GM21360 (cell line): Measurements from ENCODE around the gene MAP3K13.
A peak's percentile ranks its signal among the peaks of the same experiment; 100 is the strongest.
"Not testable (repeated sequence)": the region's sequence is repeated elsewhere in the genome, so short reads cannot be mapped to it uniquely, and the experiment has no call there.

ENCODE experiments used
- ATAC-seq: cut with Tn5 transposase; IDR thresholded peaks from one replicate; pipeline ENCODE4 v1.9.1; 2021; ENCODE audit warnings: mild to moderate bottlenecking, moderate library complexity; ENCODE audit not compliant: unreplicated experiment

MAP3K13 gene

DNA sequence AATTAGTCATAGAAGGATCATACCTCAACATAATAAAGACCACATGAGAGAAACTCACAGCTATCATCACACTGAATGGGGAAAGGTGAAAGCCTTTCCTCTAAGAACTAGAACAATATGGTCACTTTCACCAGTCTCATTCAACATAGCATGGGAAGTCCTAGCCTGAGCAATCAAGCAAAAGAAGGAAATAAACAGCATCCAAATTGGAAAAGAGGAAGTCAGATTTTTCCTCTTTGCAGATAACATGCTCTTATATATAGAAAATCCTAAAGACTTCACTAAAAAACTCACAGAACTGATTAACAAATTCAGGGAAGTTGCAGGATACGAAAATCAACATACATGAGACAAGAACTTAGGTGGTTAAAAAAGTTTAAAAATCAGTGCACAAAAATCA lies 24.7 kb downstream of the MAP3K13 start:
- no peak for ATAC-seq

- ATAC-seq = no peak
Measured at GRCh38 chr3:185393055-185393454, 30.1 kb downstream of the MAP3K13 start.

DNA sequence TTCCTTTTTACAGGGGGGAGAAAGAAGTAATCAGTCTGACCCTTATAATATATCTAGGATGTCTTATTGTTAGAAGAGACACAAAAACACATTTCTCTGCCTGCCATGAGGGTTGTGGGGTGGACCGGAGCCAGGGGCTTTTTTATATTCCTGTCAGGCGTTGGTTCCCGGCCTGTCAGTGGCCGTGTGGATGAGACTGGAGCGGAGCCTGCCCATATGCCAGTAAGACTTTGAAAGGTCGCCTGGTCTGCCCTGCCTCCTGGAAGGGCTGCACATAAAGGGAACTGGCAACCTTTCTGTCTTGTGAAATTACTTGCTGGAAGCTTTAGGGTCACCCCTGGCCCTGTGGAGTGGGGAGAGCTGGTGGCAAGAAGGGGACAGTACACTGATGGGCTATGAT lies 34.7 kb downstream of the MAP3K13 start:
- no peak for ATAC-seq

DNA sequence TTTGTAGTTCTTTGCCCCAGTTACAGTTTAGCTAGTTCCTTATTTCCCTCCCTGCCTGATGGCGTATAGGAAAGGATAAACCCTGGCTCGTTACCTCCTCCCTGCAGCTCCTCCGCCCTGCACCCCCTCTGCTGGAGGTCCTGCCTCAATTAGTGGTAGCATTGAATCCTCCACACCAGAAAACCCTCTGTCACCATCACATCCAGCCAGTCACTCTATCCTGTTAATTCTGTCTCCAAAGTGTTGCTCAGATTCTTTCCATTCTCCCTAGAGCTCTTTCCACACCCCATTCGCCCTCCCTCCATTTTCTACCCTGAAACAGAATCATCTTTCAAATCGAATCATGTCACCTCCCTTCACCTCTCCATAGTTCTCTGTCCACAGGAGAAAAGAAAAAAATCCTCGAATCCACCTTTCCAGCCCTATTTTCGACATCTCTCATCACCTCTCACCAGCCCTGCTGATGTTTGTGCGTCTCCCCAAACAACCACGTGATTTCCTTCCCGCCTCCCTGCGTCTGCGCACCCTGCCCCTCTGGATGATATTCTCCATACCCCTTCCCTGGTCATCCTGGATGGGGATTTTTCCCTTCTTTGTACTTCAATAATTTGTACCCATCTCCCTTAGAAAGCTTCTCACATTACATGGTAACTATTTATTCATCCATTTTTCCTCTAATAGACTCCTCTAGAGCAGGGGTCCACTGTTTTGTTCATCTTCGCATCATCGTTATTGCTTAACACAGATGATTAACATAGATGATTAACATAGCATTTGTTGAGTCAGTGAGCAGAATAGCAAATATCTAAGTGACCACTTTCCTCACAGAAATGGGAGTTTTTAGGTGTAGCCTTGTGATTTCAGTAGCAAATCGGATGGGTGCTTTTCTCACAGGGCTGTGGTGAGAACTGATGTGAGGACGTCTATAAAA lies 37.1 kb downstream of the MAP3K13 start:
- ATAC-seq = no peak

DNA sequence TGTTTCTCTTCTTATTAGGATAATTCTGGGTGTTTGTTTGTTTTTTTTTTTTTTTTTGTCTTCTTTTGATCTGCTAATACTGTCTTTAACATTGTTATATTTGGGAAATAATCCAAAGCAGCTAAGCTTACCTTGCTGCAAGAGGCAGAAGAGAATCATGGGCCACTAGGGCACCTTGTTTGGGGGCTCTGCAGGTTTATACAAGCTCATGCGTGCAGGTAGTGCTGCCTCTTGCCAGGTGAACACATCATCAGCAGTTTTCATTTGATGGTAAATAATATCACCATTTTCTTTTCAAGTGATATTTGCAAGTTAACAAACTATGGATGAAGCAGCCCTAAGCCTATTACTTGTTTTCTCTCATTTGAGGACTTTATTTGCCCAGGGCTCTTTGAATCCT lies 37.9 kb downstream of the MAP3K13 start:
- no peak for ATAC-seq

DNA sequence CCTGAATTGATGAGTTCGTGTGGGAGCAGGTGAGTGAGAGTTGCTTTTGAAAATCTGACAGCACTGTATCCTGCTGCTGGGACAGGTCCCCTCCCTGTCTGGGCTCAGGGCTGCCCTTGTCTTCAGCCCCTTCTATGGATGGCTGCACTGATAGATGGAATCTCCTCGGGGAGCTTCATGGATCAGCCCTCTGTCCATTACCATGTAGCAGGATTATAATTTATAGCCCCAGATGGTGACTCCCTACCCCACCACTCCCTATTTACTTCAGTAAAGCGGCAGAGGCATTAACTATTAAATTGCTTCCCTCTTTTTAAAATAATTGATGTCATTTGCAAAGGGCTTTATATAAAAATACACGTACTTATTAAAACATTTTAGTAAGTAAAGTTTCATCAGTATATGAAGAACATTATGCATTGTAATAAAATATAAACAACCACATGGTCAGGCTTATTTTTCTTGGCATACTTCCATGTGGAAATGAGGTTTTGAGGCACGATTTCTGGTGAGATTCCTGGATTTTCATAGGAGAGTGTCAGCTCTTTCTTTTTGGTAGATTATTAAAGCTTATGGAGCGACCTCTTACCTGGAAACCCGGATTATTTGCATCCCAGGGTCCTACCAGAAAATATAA lies 38.5 kb downstream of the MAP3K13 start:
- no peak for ATAC-seq

DNA sequence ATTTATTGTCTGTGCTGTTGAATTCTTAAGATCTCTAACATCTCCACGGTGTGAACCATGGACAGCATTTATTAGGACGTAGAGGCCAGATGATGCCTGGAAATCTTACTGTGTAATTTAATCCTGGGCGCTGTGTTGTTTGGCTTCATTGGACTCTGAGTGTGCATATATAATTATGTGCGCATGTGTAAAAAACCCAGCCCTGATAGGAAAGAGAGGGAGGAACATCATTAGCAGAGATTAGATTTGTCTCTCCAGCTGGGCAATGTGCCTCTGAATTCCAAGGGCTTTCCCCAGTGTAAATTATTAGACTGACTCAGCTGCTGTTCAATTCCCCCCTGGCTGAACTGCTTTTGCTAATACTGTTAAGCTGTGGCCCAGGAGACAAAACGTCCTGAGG lies 39.6 kb downstream of the MAP3K13 start:
- ATAC-seq = no peak

- ATAC-seq = no peak
Measured at GRCh38 chr3:185403002-185403401, 40.1 kb downstream of the MAP3K13 start.

DNA sequence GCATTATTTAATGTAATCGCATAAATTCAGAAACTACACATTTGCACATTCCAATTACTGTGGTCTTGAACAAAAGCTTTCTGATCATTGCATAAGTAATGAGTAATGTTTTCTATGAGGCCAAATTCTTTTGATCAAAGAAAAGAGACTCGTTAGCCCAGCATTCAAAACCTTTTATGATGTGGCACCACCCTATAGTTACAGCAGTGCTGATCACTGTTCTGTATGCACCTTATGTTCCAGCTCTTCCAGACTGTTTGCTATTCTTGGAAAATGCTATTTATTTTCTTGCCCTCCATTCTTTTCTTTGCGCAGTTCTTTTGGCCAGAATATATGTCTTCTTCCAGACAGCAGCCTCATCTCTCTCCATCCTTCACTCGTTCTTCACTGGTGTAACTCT lies 42.3 kb downstream of the MAP3K13 start:
- no peak for ATAC-seq

- ATAC-seq = no peak
Measured at GRCh38 chr3:185405664-185406063, 42.7 kb downstream of the MAP3K13 start.

GRCh38 chr3:185406121-185406620 lies 43.2 kb downstream of the MAP3K13 start:
- no peak for ATAC-seq

DNA sequence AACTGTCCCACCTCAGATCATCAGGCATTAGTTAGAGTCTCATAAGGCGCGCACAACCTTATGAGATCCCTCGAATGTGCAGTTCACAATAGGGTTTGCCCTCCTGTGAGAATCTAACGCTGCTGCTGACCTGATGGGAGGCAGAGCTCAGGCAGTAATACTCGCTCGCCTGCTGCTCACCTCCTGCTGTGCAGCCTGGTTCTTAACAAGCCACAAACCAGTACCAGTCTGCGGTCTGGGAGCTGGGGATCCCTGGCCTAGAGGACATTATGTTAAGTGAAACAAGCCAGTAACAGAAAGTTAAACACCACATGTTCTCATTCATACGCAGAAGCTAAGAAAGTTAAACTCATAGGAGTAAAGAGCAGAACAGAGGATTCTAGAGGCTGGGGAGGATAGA lies 47.0 kb downstream of the MAP3K13 start:
- ATAC-seq = no peak

DNA sequence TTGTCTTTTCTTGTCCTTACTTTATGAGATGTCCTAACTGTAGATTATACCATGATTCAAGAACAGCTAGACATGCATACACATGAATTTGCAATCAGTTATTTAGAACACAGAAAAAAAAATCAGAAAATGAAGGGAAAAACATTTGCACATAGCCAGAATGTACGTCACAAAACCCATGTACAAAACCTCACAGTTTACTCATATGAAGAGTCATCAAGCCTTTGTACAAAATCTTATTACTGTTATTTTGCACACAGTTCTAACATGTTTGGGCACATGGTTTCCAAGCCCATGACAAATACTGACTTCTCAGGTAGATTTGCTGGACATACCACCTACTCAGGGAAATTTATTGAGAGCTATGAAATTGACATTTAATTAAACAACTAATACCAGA lies 48.2 kb downstream of the MAP3K13 start:
- ATAC-seq = no peak

- no peak for ATAC-seq
Measured at GRCh38 chr3:185416513-185416912, 53.6 kb downstream of the MAP3K13 start.

DNA sequence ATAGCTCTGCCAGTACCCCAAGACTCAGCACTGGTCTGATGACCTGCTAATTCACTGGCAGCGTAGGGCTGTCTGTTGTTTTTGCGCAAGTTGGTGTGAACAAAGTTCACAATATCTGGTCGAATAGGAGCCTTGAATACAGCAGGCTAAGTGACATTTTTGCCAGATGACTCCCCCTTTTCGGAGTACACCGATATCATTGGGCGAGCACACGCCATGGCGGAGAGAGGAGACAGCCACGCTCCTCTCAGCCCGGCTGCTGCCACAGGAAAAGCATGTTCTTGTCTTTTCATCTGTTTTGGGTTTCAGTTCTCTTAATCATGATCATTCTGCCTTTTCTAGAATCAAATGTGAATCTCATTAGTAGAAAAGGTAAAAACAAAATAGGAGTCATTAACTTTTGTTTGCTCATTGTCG lies 55.6 kb downstream of the MAP3K13 start:
- not testable (repeated sequence) for ATAC-seq

- ATAC-seq = no peak
Measured at GRCh38 chr3:185420762-185421161, 57.8 kb downstream of the MAP3K13 start.

- ATAC-seq = no peak
Measured at GRCh38 chr3:185421577-185422232, 58.8 kb downstream of the MAP3K13 start.

GRCh38 chr3:185422677-185423076 lies 59.7 kb downstream of the MAP3K13 start:
- no peak for ATAC-seq

DNA sequence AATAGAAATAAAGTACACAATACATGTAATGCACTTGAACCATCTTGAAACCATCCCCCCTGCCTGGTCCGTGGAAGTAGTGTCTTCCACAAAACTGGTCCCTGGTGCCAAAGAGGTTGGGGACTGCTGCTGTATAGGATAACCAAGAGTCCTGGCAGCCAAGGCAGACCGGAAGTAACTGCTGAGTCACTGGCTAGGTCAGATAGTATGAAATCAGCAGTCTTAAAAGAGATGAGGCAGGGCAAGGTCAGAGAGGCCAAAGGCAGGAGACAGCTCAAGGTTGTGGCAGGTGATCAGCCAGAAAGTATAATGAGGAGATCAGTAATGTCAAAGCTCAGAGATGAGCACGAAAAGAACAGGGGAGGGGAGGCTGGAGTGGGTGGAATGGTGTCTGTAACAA lies 60.2 kb downstream of the MAP3K13 start:
- ATAC-seq = peak; percentile 50

GRCh38 chr3:185424435-185424834 lies 61.5 kb downstream of the MAP3K13 start:
- ATAC-seq = no peak

DNA sequence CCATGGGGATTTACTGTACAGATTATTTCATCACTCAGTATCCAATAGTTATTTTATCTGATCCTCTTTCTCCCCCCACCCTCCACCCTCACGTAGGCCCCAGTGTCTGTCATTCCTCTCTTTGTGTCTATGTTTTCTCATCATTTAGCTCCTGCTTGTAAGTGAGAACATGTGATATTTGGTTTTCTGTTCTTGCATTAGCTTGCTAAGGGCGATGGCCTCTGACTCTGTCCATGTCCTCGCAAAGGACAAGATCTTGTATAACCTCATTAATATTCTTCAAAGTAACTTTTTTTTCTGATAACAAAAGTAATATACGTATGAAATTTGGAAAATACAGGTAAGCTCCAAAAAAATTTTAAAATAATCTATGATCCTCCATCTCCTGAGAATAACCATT lies 67.4 kb downstream of the MAP3K13 start:
- no peak for ATAC-seq
